Thymus (tissue), 11 donors: Measurements from ENCODE around the gene MSRB1. TPM values are rescaled to one million over a fixed set of nuclear protein-coding genes. Genes with fewer than 3 reads are reported as not detected.
A peak's percentile ranks its signal among the peaks of the same experiment; 100 is the strongest.

Experiments used
- DNase-seq, 9 donors: peaks; one replicate each; pipeline ENCODE4 v3.0.0-alpha.2; 2013; ENCODE audit warnings: low spot score in 9 of 9, low read depth in 6 of 9, missing footprints in 1 of 9
- H3K27ac ChIP-seq, 2 donors: one replicate each; pipeline ENCODE4 v1.5.1; 2013; ENCODE audit warnings: control low read depth in 1 of 2, low read depth in 1 of 2, low read length in 1 of 2, mild to moderate bottlenecking in 1 of 2, moderate library complexity in 1 of 2
- H3K27me3 ChIP-seq, 2 donors: one replicate each; pipeline ENCODE4 v1.5.1; 2013; ENCODE audit warnings: low read length in 1 of 2; ENCODE audit not compliant: control insufficient read depth in 2 of 2, insufficient read depth in 1 of 2
- H3K36me3 ChIP-seq, 2 donors: one replicate each; pipeline ENCODE4 v1.5.1; 2013; ENCODE audit warnings: low read length in 1 of 2, mild to moderate bottlenecking in 1 of 2, moderate library complexity in 1 of 2; ENCODE audit not compliant: control insufficient read depth in 2 of 2, insufficient read depth in 2 of 2
- H3K4me1 ChIP-seq, 2 donors: one replicate each; pipeline ENCODE4 v1.5.1; 2013; ENCODE audit warnings: low read length in 2 of 2; ENCODE audit not compliant: control insufficient read depth in 2 of 2, insufficient read depth in 2 of 2
- H3K4me3 ChIP-seq, 2 donors: one replicate each; pipeline ENCODE4 v1.5.1; 2013; ENCODE audit warnings: low read length in 2 of 2, control low read depth in 1 of 2, mild to moderate bottlenecking in 1 of 2
- H3K9me3 ChIP-seq, 2 donors: one replicate each; pipeline ENCODE4 v1.5.1; 2013; ENCODE audit warnings: low read length in 1 of 2, mild to moderate bottlenecking in 1 of 2; ENCODE audit not compliant: control insufficient read depth in 2 of 2, insufficient read depth in 1 of 2
- WGBS: extraction: QIAGEN DNeasy Blood & Tissue Kit; methylation state at CpG from one replicate; pipeline ENCODE4 v1.1.7; 2013; 5-methylcytosine and 5-hydroxymethylcytosine counted together
- polyA plus RNA-seq: library from polyadenylated mRNA; stranded (reverse); fragments of 200-250 nt; gene quantifications from one replicate; pipeline ENCODE4 v1.2.3, GENCODE V29; 2013
- total RNA-seq: library from RNA; stranded (reverse); fragments of 120-200 nt; gene quantifications from one replicate; pipeline ENCODE4 v1.2.4, GENCODE V29; 2013
- donor health status: healthy.

The MSRB1 gene
- total and polyA plus RNA-seq, 2 donors, result 10.7 to 44.2 TPM

DNA sequence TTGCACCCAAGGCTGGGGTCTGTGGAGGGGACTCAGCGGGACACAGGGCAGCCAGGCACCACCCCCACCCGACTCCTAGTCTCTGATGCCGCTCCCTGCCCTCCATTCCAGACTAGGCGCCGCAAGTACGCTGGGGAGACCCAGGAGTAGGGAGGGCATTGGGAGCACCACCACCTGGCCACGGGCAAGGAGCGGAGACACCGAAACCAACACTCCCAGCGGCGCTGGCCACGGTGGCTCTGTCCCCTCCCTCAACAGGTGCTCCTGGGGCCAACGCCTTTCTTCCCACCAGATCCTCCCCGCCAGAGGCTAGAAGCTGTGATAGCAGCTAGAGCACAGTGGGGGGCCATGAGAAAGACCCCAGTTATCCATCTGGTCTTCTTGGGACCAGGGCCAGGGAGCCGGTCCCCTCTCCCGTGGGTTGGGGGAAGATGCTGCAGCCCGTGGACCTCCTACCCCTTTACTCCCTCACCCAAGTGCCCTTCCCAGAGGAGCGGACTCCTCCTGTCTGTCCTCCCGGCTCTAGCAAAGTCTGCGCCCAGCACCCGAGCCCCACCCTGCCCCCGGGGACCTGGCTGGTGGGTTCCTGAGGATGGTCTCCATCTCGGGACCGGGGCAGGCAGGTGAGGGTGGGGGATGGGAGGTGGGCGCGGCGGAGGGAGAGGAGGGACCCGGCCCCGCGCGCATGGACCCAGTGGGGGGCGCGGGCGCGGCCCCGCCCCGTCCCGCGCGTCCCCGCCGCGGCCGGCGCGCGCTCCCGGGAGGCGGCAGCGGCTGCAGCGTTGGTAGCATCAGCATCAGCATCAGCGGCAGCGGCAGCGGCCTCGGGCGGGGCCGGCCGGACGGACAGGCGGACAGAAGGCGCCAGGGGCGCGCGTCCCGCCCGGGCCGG is 46.5 kb upstream of the MSRB1 start, which contains the start of gene SYNGR3:
SYNGR3 (plus strand) TSS at position 762 of the 892 bp plus-strand sequence. CDS start 133 bp downstream, outside the sequence.
- peak within 1 kb of the TSS in 1 of 2 donors; percentile 38 for H3K4me3 ChIP-seq
- no peak within 1 kb of the TSS for H3K27ac ChIP-seq
- peaks cover 46 to 72% of the 10 kb centered on the region in 2 donors for H3K27me3 ChIP-seq
- no peak for DNase-seq
- peaks cover 18 to 30% of the 10 kb centered on the region in 2 donors for H3K4me1 ChIP-seq
- 10% methylated on average over 67 of the region's 67 CpGs for WGBS
- H3K9me3 ChIP-seq, result peaks cover 1 to 13% of the 10 kb centered on the region in 2 donors
- H3K36me3 ChIP-seq, result peaks cover 8 to 9% of the 10 kb centered on the region in 2 donors

- no peak for DNase-seq
- WGBS, result 98% methylated on average over 10 of the region's 10 CpGs
- Histone ChIP-seq H3K36me3 (peaks cover 8 to 9% of the 10 kb centered on the region in 2 donors), H3K4me3 (no peak overlapping the region), H3K27ac (no peak overlapping the region), H3K27me3 (peaks cover 58 to 74% of the 10 kb centered on the region in 2 donors), H3K4me1 (peaks cover 20 to 39% of the 10 kb centered on the region in 2 donors), H3K9me3 (peaks cover 0 to 16% of the 10 kb centered on the region in 2 donors)
These were observed 44.2 kb upstream of the MSRB1 start for GRCh38 chr16:1987198-1987597.

DNA sequence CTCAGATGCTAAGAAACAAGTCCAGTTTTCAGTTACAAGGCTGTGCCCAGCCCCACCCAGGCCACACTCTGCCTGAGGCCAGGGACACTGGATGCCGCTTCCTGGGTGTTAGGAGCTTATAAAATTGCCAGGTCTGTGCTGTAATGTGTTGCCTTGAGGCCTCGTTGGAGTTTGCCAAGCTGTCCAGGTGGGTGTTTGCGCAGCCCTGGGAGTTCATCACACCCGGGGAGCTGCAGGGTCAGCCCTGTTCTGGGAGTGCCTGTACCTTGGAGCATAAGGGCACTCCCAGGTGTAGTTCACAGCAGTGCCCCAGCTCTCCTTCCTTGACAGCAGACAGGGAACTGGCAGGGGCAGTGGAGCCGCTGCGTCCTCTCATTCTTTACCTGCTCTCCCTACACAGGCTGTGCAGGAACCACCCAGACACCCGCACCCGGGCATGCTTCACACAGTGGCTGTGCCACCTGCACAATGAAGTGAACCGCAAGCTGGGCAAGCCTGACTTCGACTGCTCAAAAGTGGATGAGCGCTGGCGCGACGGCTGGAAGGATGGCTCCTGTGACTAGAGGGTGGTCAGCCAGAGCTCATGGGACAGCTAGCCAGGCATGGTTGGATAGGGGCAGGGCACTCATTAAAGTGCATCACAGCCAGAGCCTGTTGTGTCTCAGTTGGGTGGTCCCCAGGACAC is 42.6 kb upstream of the MSRB1 start:
- peaks cover 15 to 28% of the 10 kb centered on the region in 2 donors for H3K4me1 ChIP-seq
- WGBS, result 98% methylated on average over 14 of the region's 14 CpGs
- H3K4me3 ChIP-seq, result no peak overlapping the region
- DNase-seq, result no peak
- H3K9me3 ChIP-seq, result peaks cover 0 to 26% of the 10 kb centered on the region in 2 donors
- H3K36me3 ChIP-seq, result peaks cover 8 to 9% of the 10 kb centered on the region in 2 donors
- no peak overlapping the region for H3K27ac ChIP-seq
- peaks cover 61 to 76% of the 10 kb centered on the region in 2 donors for H3K27me3 ChIP-seq

DNA sequence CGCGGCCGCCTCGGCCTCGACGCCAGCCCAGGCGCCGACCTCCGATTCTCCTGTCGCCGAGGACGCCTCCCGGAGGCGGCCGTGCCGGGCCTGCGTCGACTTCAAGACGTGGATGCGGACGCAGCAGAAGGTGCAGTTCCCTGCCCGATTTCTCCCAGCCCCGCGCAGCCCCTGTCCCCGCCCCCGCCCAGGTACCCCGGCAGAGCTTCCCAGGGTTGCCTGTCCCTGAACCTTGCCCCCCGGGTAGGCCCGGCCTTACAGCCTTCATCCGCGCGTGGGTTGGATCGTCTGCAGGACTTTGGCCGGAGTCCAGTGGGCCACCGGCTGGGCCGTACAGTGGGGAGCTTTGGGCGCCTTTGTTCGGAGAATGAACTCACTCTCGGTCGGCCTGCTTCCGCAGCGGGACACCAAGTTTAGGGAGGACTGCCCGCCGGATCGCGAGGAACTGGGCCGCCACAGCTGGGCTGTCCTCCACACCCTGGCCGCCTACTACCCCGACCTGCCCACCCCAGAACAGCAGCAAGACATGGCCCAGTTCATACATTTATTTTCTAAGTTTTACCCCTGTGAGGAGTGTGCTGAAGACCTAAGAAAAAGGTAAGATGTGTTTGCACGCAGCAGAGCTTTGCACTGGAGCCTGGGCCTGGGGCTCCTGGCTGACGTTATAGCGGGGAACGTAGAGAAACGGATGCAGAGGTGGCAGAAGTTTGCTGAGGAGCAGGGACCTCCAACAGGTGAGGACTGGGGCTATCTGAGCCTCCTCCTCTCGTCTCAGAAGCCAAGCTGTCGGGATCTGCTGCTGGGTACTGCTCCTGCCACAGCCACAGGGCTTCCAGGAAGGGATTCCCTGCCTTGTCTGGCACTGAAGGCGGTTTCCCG is 41.6 kb upstream of the MSRB1 start:
- Histone ChIP-seq H3K27ac (peak overlapping the region in 1 of 2 donors; percentile 54), H3K4me1 (peaks cover 10 to 25% of the 10 kb centered on the region in 2 donors), H3K36me3 (peaks cover 8 to 9% of the 10 kb centered on the region in 2 donors), H3K4me3 (peak overlapping the region; percentile 47 to 80), H3K9me3 (peaks cover 0 to 34% of the 10 kb centered on the region in 2 donors), H3K27me3 (peaks cover 61 to 78% of the 10 kb centered on the region in 2 donors)
- 18% methylated on average over 58 of the region's 58 CpGs for WGBS
- peak in 1 of 9 donors; percentile 20 for DNase-seq

DNA sequence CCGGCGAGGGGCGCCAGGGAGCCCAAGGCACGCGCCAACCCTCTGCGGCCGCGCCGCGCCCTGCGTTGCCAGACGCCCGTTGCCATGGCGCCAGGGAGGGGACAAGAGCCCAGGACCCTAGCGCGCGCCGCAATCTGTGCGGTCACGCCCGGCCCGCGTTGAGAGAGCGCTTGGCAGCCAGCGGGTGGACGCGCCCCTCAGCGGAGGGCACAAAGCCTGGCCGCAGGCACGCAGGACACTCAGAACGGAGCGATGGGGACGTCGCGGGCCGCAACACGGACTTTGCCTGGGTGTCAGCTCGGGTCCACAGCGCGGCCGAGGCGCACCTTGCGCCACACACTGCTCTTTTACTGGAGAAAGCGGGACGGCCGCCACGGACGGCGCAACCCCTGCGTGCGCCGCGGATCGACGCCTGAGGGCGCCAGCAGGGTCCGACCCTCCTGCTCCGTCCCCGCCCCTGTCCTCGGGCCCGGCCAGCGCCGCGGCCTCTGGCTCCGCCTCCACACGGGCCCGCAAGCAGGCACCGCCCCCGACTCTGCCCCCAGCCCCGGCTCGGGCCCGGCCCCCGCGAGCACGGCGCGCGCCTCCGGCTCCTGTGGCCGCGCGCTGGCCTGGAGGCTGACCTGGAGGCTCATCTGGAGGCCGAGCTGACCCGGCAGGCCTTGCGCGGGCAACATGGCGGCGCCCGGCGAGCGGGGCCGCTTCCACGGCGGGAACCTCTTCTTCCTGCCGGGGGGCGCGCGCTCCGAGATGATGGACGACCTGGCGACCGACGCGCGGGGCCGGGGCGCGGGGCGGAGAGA is 40.7 kb upstream of the MSRB1 start, which contains the start of gene GFER:
GFER (plus strand) TSS at position 650 of the 803 bp plus-strand sequence; CDS start at position 676, 26 bp downstream.
- peaks cover 10 to 22% of the 10 kb centered on the region in 2 donors for H3K4me1 ChIP-seq
- peak within 1 kb of the TSS; percentile 47 to 80 for H3K4me3 ChIP-seq
- peaks cover 2 to 26% of the 10 kb centered on the region in 2 donors for H3K9me3 ChIP-seq
- H3K27me3 ChIP-seq, result peaks cover 61 to 78% of the 10 kb centered on the region in 2 donors
- H3K36me3 ChIP-seq, result peaks cover 10% of the 10 kb centered on the region in 2 donors
- WGBS, result under 1% methylated on average over 109 of the region's 109 CpGs
- peak within 1 kb of the TSS in 1 of 2 donors; percentile 54 for H3K27ac ChIP-seq
- DNase-seq, result peak in 2 of 9 donors; percentile 41 to 64

DNA sequence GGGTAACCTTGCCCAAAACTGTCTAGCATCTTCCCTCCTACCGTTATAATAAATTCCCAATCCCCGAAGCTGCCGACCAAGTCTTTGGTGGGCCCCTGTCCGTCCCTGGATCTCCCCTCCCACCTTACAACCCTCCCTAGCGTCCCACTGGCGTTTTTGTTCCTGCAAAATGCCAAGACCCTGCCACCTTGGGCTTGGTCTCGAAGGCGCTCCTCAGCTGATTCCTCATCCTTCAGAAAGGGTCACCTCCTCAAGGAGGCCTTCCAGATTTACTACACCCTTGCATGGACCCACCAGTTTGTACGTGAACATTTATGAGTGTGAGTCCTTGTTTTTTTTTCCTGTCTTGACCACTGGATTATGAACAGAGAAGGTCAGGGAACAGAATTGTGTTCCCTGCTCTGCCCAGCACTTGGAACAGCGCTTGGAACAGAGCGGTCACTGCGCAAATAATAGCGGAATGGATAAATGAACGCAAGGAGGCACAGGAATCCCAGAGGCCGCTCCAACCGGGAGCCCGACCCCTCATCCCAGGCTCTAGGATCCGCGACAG is 40.1 kb upstream of the MSRB1 start:
- peaks cover 16 to 17% of the 10 kb centered on the region in 2 donors for H3K36me3 ChIP-seq
- peaks cover 10 to 22% of the 10 kb centered on the region in 2 donors for H3K4me1 ChIP-seq
- 28% methylated on average over 19 of the region's 19 CpGs for WGBS
- peaks cover 2 to 25% of the 10 kb centered on the region in 2 donors for H3K9me3 ChIP-seq
- DNase-seq, result no peak
- H3K27me3 ChIP-seq, result peaks cover 60 to 78% of the 10 kb centered on the region in 2 donors
- H3K27ac ChIP-seq, result no peak overlapping the region
- H3K4me3 ChIP-seq, result peak overlapping the region in 1 of 2 donors; percentile 80

- H3K4me3 ChIP-seq, result no peak overlapping the region
- 75% methylated on average over 5 of the region's 5 CpGs for WGBS
- peaks cover 2 to 25% of the 10 kb centered on the region in 2 donors for H3K9me3 ChIP-seq
- no peak overlapping the region for H3K27ac ChIP-seq
- peaks cover 52 to 70% of the 10 kb centered on the region in 2 donors for H3K27me3 ChIP-seq
- DNase-seq, result no peak
- peaks cover 25 to 27% of the 10 kb centered on the region in 2 donors for H3K36me3 ChIP-seq
- peaks cover 10 to 22% of the 10 kb centered on the region in 2 donors for H3K4me1 ChIP-seq
These were observed 39.0 kb upstream of the MSRB1 start for GRCh38 chr16:1982013-1982433.
